GM21825 (cell line): ENCODE measurements around the gene SYNE4.
"Not testable (repeated sequence)": the region's sequence is repeated elsewhere in the genome, so short reads cannot be mapped to it uniquely, and the experiment has no call there.

ENCODE experiments used
- ATAC-seq: cut with Tn5 transposase; IDR thresholded peaks from one replicate; pipeline ENCODE4 v1.9.1; 2021; ENCODE audit warnings: mild to moderate bottlenecking, moderate library complexity; ENCODE audit not compliant: unreplicated experiment

Gene SYNE4

GRCh38 chr19:35957411-35957810 lies 51.2 kb downstream of the SYNE4 start:
- ATAC-seq: not testable (repeated sequence)

DNA sequence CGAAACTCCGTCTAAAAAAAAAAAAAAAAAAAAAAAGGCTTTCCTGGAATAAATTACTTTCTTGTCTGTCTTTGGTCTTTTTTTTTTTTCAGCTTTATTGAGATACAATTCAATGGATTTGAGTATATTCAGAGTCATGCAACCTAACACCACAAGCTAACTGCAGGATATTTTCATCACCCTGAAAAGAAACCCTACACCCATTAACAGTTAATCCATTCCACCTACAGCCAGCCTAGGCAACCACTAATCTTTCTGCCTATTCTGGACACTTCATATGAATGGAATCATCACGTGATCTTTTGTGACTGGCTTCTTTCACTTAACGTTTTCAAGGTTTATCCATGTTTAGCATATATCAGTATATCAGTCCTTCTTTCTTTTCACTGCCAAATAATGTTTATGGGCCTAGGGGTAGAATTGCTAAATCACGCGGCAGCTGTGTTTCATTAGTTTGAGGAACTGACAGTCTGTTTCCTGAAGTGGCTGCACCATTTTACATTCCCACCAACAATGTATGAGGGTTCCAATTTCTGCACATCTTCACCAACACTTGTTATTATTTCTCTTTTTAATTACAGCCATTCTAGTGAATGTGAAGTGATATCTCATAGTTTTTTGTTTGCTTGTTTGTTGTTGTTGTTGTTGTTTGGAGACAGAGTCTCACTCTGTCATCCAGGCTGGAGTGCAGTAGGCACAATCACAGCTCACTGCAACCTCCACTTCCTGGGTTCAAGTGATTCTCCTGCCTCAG lies 52.6 kb downstream of the SYNE4 start:
- ATAC-seq: no peak
